Activated T-cell treated with anti-CD3 and anti-CD28 coated beads for 48 hours (primary cell): ENCODE data around the gene ALKBH6.

Experiments used
- DNase-seq: peaks from one replicate; pipeline ENCODE4 v3.0.0-alpha.2; 2020; ENCODE audit warnings: low read depth

Gene ALKBH6

DNA sequence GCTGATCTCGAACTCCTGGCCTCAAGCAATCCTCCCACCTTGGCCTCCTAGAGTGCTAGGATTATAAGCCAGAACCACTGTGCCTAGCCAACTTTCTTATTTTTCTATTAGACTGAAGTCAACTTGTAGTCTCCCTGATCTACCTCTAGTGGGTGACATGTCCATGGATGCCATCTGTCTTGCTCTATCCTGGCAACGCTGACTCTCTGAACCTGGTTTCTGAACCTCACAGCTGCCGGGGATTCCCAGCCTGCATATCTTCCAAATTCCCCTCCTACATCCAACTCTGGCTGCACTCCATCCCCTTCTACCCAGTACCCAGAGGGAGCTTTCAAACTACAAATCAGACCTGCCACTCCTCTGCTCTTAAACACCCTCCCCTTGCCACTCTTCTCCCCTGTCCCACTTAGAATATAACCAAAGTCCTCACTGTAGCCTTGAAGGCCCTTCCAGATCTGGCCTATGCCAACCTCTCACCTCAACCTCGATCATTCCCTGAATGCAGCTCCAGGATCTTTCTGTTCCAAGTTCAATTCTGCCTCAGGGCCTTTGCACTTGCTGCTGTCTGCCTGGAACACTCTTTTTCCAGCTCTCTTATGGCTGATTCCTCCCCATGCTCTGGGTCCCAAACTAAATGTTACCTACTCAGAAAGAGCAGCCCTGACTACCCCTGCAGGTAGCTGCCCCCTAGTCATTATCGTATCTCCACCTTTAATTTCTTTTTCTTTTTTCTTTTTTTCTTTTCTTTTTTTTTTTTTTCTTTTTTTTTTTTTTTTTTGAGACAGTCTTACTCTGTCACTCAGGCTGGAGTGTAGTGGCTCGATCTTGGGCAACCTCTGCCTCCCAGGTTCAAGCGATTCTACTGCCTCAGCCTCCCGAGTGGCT, 16.5 kb upstream of the ALKBH6 start:
- DNase-seq, result no peak

DNA sequence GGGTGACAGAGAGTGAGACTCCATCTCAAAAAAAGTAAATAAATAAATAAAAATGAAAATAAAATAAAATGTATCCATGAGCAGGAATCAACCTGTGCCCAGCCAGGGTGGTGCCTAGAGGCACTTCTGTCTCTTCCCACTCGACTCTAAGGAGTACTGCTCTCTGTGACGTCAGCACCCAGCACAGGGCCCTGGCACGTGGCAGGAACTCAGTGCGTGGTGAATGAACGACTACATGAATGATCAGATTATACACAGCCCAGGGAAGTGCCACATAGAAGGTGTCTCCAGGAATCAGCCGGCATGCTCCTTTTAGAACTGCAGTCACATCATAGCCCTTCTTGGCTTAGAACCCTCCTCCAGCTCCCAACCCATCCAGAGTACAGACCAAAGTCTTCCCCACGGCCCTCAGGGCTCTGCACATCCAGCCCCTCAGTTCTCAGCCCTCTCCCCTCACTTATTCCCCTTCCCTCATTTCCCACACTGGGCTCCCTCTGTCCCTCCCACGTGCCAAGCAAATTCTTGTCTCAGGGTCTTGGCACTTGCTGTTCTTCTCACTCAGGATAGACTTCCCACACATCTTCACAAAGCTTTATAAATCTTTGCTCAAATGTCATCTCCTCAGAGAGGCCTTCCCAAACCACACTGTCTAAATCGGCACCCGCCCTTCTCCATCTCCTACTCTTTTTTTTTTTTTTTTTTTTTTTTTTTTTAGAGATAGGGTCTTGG, 14.5 kb upstream of the ALKBH6 start:
- DNase-seq, result no peak

DNA sequence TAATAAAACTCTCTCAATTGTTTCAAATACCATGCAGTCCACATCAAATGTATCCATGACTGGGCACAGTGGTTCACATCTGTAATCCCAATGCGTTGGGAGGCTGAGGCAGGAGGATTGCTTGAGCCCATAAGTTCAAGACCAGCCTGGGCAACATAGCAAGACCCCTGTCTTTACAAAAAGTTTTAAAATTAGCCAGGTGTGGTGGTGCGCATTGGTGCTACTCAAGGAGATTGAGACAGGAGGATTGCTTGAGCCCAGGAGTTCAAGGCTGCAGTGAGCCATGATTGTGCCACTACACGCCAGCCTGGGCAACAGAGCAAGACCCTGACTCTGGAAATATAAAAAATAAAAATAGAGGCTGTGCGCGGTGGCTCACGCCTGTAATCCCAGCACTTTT, 13.7 kb upstream of the ALKBH6 start:
- no peak for DNase-seq

DNA sequence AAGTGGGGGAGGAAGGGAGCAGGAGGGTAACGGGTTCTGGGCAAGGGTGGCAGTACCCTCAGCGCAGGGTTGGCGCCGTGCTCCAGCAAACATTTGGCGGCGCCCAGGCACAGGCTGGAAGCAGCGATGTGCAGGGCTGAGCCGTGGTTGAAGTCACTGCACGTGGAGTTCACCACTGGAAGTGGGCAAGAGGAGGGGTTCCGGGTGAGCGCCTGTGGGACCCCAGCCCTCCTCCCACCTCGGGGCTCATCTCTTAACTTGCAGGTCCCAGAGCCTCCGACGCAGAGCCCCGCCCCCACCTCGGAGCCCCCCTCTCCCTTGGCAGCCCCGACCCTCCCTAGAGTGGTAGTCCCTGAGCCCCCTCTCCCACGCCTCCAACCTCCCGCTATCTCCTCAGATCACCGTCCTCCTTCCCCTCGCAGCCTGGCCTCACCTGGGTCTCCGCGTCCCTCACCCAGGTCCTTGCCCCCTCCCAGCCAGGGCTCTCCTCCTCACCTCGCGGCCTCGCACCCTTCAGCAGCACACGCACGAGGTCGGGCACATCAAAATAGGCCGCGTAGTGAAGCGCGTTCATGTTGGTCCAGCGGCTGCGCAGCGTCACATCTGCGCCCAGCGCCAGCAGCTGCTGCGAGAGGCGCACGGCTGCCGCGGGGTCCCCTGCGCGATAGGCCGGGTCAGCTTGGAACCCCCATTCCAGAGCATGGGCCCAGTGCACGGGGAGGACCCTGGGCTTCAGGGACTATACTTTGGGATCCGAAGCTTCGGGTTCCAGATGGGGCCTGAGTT, 12.3 kb upstream of the ALKBH6 start:
- DNase-seq, result no peak

DNA sequence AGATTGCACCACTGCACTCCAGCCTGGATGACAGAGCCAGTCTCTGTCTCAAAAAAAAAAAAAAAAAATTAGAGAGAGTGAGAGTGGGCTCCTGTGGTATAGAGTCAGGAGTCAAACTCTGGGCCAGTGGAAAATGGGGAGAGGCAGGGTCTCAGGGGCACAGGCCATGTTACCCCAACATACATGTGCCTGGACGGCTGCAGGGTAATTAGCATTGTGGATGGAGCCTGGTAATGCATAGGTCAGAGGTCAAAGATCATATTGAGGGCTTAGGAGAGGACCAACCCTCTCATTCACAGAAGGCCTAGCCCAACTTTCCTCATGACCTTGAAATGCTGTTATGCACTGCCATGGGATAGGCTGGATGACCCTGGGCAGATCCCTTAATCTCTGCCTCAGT, 11.5 kb upstream of the ALKBH6 start:
- DNase-seq, result no peak

DNA sequence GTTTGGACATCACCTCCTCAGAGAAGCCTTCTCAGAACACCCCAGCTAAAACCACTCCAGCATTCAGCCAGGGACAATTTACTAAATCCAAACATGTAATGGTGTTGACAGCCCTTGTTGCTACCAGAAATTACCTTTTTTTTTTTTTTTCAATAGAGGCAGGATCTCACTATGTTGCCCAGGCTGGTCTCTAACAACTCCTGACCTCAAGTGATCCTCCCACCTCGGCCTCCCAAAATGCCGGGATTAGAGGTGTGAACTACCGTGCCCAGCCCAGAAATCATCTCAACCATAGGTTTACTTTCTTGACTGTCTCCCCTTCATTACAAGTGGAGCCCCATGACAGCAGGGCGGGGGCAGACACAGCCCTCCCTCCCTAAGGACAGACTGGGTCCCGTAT, 9.4 kb upstream of the ALKBH6 start:
- DNase-seq, result no peak

DNA sequence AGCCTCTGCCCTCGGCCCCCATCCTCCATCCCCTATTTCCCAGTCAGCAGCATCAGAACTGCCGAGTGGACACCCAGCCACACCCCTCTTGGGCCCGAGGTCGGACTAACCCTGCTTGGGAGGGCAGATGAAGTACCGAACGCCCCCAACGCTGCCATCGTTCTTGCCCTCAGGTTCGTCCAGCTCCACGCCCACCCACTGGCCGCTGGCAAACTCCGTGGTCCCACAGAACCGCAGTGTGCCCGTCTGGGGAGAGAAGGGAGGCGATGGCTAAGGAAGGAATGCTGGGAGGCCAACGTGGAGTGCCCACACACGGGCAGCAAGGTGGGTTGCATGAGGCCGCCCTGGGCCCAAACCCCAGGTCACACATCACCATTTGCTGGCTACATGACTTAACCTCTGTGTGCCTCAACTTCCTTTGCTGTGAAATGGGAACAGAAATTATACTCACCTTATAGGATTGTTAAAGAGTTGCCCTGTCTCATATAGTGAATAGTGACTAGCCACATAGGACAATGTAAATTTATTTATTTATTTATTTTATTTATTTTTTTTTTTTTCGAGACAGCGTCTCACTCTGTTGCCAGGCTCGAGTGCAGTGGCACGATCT, 5.2 kb upstream of the ALKBH6 start:
- DNase-seq, result no peak

DNA sequence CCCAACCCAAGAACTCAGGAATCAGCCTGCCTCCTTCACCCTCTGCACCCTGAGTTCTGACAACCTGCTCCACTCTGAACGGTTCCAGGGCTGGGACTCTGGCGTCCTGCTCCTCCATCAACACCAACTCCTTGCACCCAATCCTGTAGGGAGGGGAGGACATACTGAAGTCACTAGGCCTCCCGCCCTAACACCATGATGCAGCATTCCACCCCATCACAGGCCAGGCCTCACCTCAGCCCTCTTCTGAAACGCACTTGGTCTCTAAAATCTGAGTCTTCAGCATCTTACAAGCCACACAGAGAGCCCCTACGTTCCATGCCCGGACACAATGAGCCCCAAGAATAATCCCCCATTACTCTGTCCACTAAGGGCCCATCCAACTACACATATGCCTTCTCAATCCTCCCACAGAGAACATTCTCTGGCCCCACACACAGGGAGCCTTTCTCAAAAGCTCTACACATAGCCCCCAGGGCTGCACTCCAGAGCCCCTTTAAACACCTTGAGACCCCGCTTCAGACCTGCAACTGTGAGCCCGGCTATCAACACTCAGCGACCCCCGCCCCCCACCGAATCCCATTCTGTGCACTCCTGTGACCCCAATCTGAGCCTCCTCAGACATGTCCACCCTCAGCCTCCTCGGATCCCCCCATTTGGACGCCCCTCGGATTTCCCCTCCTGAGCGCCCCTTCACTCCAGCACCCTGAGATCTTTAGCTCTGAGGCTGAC, 567 bp downstream of the ALKBH6 start:
- no peak for DNase-seq

DNA sequence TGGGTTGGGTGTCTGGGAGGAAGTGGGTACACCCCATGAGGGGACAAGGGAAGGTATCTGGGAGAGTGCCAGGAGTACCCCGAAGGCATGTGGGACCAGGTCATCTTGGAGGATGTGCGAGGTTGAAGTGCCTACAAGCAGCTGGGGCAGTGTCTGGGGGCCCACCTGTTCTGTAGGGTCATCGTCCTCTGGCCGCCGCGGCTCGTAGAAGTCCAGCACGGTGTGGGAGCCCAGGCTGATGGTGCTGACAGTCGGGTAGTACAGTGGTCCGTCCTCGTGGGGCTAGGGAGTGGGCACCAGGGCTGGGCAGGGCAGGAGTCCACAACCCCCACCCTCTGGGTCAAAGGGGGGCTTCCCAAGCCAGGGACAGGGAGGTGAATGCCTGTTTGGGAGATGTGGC, 3.6 kb downstream of the ALKBH6 start:
- no peak for DNase-seq

DNA sequence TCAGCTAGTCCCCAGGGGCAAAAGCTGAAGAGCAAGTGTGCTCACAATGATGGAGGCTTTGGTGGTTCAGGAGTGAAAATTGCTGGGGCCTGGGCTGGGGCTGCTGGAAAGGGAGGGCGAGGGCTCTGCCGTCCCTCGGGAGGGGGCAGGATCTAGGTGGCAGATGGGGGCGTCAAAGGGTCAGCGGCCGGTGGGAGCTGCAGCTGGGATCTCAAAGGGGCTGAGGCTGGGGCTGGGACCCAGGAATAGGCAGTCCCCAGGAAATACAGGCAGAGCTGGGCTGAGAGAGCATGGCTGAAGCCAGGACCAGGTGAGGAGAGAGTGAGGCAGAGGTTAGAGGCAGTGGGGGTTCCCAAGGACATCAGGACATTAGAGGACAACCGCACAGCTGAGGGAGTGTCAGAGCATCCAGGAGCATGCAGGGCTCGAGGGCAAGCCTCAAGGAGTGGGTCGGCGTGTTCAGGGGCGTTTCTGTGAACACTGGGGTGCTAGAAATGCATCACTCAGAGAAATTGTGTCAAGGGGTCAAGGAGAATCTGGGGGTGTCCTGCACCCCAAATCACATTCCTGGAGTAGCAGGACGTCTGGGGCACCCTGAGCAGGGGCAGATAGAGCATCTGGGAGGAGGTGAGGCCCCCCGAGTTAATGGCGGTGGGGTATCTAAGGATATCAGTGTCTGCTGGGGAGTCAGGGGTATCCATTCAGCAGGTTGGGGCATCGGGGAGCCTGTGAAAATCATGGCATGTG, 4.2 kb downstream of the ALKBH6 start:
- DNase-seq, result no peak

DNA sequence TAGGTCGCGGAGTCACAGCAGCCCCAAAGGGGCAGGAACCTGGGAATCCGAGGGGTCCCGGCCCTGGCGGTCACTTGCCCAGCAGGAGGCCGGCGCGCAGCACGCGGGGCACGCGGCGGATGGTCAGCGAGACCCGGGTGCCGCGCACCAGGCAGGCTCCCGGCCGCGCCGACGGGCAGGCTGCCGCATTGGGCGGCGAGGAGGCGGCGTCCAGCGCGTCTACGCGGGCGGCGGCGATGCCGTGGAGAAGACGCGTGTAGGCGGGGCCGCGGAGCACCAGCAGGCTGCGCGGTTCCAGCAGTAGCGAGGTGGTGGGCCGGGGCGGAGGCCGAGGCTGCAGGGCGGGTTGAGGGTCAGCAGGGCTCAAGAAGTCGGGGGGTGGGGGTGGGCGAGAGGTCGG, 4.8 kb downstream of the ALKBH6 start:
- peak; percentile 59 for DNase-seq

DNA sequence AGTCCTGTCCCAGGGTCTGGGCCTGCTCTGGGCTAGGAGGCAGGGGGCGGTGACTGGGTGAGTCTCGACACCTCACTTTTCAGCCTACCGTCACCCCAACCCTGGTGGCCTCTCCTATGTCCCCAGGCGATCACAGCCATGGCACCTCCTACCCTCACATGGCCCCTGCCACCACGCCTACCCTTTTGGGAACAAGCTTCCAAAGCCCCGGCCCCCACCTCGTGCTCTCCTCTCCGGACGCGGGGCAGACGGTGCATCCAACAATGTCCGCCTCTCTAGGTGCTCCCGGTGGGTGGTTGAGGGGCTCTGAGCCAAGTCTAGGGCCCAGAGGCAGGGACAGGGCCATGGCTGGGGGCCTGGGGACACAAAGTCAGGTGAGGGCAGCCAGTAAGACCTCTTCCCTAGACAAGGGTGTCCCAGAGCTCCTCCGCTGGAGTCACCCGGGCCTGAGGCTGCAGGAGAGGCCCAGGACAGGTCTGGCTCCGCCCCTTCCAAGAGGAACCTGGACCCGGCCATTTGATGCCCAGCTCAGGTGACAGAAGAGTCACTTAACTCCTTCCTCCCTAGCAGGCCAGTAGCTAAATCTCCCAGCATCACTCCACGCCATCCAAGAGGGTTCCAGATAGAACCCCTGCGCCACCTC, 5.6 kb downstream of the ALKBH6 start, which contains the start of gene SYNE4:
TSS of gene SYNE4 (minus strand) at position 478 of the 643 bp plus-strand sequence. CDS start at position 346, 132 bp downstream.
- DNase-seq, result no peak

DNA sequence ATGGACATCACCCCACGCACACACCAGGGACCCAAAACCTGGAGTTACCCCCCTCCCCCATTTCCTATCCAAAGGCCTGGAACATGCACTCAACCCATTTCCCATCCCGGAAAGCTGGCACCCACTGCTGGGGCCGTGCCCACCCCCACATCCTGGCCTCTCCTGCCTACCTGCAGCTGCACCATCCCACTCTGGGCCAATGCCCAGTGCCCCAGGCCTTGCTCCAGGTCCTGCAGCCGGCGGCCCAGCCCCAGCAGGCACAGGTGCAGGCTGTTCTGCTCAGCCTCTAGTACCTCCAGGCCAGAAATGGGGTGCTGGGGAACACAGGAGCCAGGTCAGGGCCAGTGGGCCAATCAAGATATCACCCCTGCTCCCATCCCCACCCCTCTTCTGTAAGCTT, 7.1 kb downstream of the ALKBH6 start:
- DNase-seq, result no peak

DNA sequence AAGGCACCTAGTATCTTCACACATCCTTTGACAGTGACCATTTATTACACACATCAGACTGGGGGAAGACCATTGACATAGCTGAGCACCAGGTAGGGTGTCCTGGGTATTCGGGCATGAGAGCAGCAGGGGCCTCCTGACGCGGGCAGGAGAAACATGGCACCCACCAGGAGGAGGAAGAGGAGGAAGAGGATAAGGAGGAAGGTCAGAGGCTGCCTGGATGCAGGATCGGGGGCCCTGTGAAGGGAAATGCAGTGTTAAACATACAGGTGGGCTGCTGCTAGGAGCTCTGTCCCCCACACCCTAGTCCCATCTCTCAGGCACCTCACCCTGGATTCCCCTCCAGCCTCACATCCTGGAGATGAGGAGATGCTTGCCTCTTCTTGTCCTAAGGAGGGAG, 10.7 kb downstream of the ALKBH6 start:
- no peak for DNase-seq

DNA sequence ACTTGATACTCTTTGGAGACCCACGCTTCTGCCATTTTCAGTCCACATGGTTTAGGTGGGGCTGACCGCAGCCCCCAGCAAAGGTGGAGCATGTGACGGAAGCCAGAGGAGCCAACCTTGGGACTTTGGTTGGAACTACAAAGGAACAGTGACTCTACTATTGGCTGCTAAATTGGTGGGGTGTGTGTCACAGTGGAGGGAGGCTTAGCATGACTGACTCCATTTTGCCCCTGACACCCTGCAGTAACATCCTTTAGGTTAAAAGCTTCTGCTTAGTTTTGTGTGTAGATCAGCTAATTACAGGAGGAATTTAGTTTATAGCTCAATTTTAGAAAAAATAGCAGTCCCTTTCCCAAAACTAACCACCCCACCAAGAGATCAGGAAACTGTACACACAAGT, 12.4 kb downstream of the ALKBH6 start:
- no peak for DNase-seq

DNA sequence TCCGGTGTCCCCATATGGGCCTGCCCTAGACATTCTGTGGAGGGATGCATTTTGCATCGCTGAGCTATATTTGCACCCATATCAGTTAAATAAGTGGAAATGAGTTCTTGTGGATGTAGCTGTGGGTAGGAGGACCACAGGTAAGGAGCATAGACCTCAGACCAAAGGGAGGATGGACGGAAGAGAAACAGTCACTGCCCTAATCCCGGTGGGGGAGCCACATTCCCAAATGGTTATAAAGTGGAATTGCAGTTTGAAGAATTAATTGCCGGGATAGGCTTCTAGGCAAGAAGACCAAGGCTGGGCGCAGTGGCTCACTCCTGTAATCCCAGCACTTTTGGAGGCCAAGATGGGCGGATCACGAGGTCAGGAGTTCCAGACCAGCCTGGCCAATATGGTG, 17.2 kb downstream of the ALKBH6 start:
- no peak for DNase-seq

DNA sequence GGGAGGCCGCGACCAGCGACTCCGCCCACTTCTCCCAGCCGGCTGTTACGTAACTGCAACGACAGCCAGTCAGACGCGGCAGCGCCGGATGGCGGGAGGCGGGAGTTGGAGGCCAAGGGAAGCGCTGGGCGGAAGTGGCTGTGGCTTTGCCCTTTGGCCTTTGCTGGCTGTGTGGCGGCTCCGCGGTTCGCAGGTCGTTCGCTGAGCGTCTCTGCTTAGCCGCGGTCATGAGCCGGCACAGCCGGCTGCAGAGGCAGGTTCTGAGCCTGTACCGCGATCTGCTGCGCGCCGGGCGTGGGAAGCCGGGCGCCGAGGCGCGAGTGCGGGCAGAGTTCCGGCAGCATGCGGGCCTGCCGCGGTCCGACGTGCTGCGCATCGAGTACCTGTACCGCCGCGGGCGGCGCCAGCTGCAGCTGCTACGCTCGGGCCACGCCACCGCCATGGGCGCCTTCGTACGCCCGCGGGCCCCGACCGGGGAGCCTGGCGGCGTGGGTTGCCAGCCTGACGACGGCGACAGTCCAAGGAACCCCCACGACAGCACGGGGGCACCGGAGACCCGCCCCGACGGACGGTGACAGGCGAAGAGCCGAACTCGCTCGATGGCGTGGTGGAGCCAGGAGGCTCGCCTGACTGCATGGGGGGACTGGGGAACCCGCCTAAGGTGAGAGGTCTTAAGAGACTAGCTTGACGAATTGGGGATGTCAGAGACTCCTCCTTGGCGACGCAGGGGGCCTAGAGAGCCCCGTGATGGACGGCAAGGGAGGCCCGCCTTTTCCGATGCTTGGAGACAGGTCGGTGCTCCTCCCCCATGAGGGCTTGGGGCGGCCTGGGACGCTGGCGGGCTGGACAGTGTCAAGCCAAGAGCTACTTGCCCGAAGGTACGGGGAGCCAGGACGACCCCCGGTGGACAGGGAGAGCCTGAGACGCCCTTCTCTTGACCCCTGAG, 18.7 kb downstream of the ALKBH6 start, which contains the start of gene SDHAF1:
TSS of gene SDHAF1 (plus strand) at position 141 of the 946 bp plus-strand sequence. CDS start at position 228, 87 bp downstream.
- peak; percentile 94 for DNase-seq

DNA sequence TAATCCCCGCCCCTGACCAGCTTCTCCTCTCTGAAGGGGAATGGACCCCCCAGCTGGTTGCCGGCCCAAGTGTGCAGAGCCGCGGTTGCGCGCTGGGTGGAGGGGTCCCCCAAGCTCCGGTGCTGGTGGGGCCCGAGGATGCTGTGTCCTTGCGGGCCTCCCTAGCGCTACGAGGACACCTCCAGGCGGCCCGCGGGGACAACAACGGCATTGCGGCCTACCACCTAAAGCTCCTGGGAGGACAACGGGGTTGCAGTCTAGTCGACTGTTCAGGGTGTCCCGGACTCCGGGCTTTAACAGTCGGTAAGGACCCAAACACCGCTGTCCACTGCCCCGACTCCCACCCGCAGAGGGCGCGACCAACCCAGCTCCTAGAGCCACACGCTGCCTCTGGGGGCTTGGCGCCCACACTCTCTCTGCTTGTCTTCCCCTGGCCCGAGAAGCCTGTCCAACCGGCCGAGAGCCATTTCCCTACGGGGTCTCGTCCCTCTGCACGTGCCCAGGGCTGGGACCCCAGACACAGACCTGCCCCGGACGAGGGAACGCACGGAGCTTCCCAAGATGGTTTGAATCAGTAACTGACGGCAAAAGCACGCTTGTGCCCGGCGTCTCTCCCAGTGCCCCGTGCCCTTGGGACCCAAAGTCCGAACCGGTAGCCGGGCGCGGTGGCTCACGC, 20.0 kb downstream of the ALKBH6 start:
- no peak for DNase-seq
